ENCODE measurements around the gene PPP1R14C.

The PPP1R14C gene

DNA sequence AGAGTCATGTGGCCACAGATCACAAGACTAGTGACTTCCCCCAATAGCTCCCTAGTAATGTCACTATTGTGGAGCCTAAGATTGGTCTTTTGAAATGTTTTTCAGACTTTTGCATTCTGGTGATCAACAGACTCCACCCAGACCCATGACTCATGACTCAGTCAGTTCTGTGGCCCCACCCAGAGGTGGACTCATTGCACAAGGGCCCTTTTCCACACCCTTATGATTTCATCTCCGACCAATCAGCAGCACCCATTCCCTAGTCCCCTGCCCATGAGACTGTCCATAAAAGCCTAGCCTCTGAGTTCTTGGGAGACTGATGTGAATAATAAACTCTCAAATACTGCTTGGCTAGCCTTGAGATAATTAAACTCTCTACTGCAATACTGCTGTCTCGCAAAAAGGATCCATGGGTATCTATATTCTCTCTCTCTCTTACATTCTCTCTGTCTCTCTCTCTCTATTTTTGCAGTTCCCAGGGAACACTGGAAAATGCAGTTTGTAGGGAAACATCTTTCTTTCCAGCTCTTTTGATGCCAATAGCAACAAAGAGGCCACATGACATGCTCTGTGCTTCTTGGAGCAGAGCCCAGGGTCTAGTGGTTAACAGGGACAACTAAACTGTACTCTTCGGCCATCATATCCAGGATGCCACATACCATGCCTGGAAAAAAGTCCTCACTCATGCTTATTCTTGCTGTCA is 154.6 kb downstream of the PPP1R14C start:
- H3K36me3 ChIP-seq (ENCODE audit: insufficient read depth), result no peaks in the 10 kb centered on the region
- no peak overlapping the region for H2AFZ ChIP-seq (ENCODE audit: low read depth)
- H3K4me3 ChIP-seq (IDR thresholded peaks at IDR 0.05; ENCODE audit: insufficient read depth, low read depth, low read length), result no peak overlapping the region
- no peak overlapping the region for H3K4me2 ChIP-seq
- H3K27me3 ChIP-seq (ENCODE audit: insufficient read depth, low read depth), result no peaks in the 10 kb centered on the region
- no peak overlapping the region for H3K9ac ChIP-seq
- no peaks in the 10 kb centered on the region for H4K20me1 ChIP-seq (ENCODE audit: insufficient read depth)
- TF ChIP-seq, protein P1, sequence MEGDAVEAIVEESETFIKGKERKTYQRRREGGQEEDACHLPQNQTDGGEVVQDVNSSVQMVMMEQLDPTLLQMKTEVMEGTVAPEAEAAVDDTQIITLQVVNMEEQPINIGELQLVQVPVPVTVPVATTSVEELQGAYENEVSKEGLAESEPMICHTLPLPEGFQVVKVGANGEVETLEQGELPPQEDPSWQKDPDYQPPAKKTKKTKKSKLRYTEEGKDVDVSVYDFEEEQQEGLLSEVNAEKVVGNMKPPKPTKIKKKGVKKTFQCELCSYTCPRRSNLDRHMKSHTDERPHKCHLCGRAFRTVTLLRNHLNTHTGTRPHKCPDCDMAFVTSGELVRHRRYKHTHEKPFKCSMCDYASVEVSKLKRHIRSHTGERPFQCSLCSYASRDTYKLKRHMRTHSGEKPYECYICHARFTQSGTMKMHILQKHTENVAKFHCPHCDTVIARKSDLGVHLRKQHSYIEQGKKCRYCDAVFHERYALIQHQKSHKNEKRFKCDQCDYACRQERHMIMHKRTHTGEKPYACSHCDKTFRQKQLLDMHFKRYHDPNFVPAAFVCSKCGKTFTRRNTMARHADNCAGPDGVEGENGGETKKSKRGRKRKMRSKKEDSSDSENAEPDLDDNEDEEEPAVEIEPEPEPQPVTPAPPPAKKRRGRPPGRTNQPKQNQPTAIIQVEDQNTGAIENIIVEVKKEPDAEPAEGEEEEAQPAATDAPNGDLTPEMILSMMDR (conservative IDR thresholded peaks at IDR 0.05; ENCODE audit: low read depth, low read length), result no peak
- no peak overlapping the region for H3K27ac ChIP-seq
- H3K79me2 ChIP-seq (ENCODE audit: insufficient read depth, low read depth), result no peaks in the 10 kb centered on the region
- no peaks in the 10 kb centered on the region for H3K4me1 ChIP-seq (ENCODE audit: low read depth, poor library complexity, severe bottlenecking)

DNA sequence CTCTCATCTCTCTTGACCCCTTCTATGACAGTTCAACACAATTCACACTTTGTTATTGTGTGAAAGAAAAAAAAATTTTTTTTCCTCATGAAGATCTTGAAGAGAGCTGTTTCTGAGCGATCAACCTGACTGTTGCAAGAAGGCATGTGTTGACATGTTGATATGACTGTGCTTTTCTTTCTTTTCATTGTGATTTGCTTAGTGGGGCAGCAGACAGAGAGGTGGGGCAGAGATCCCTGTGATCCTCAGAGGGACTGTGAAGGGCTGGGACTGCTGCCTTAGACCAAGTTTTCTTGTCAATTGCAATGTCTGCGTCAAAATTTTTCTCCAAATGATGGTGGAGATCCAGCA is 155.2 kb downstream of the PPP1R14C start:
- Histone ChIP-seq H3K4me2 (no peak overlapping the region), H3K27me3 (ENCODE audit: insufficient read depth, low read depth) (no peaks in the 10 kb centered on the region), H2AFZ (ENCODE audit: low read depth) (no peak overlapping the region), H3K36me3 (ENCODE audit: insufficient read depth) (no peaks in the 10 kb centered on the region), H3K4me3 (IDR thresholded peaks at IDR 0.05; ENCODE audit: insufficient read depth, low read depth, low read length) (no peak overlapping the region), H3K79me2 (ENCODE audit: insufficient read depth, low read depth) (no peaks in the 10 kb centered on the region), H3K4me1 (ENCODE audit: low read depth, poor library complexity, severe bottlenecking) (no peaks in the 10 kb centered on the region), H4K20me1 (ENCODE audit: insufficient read depth) (no peaks in the 10 kb centered on the region), H3K27ac (no peak overlapping the region), H3K9ac (no peak overlapping the region)
- TF ChIP-seq, protein P1 (conservative IDR thresholded peaks at IDR 0.05; ENCODE audit: low read depth, low read length), result no peak

DNA sequence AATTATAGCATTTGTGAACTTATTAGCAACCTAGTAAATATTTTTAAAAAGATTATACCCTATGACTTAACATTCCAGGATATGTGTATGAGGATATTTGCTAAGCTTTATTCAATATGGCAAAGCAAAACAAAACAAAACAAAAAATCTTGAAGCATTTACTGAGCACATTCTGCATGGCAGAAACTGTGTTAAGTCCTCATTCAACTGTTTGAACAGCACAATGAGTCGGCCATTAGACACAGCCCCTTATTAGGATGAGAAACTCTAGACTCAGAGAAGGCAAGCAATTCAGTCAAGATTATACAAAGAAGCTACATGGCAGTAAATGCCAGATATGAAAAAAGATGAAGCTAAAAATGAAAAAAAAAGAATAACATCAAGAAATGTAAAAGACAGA is 155.8 kb downstream of the PPP1R14C start:
- no peak overlapping the region for H3K4me2 ChIP-seq
- H2AFZ ChIP-seq (ENCODE audit: low read depth), result no peak overlapping the region
- no peak overlapping the region for H3K9ac ChIP-seq
- H4K20me1 ChIP-seq (ENCODE audit: insufficient read depth), result no peaks in the 10 kb centered on the region
- no peaks in the 10 kb centered on the region for H3K4me1 ChIP-seq (ENCODE audit: low read depth, poor library complexity, severe bottlenecking)
- no peaks in the 10 kb centered on the region for H3K79me2 ChIP-seq (ENCODE audit: insufficient read depth, low read depth)
- H3K27me3 ChIP-seq (ENCODE audit: insufficient read depth, low read depth), result no peaks in the 10 kb centered on the region
- no peak overlapping the region for H3K4me3 ChIP-seq (IDR thresholded peaks at IDR 0.05; ENCODE audit: insufficient read depth, low read depth, low read length)
- no peak overlapping the region for H3K27ac ChIP-seq
- no peaks in the 10 kb centered on the region for H3K36me3 ChIP-seq (ENCODE audit: insufficient read depth)
- TF ChIP-seq, protein P1 (conservative IDR thresholded peaks at IDR 0.05; ENCODE audit: low read depth, low read length), result no peak
